HL-60/S4 treated with retinoic acid at 250 ng/mL for 4 days and 3 days (cell line): ENCODE results near the gene RBM39.
"Not testable (repeated sequence)": the region's sequence is repeated elsewhere in the genome, so short reads cannot be mapped to it uniquely, and the experiment has no call there.

Source experiments
- in situ Hi-C: fragments of 300-500 bp; cut with MboI; formaldehyde crosslinking; loops from 2 replicates; pipeline ENCODE4 v1.7.0; 2022; ENCODE audit warnings: low sequenced_read_pairs

The RBM39 gene

GRCh38 chr20:35741892-35742740 is at the start of gene RBM39:
RBM39 (minus strand) TSS chr20:35742260; CDS start chr20:35740874, 1,386 bp downstream.
- in situ Hi-C loops: no loop called here

GRCh38 chr20:35791821-35792220 is 49.8 kb upstream of the RBM39 start:
- in situ Hi-C loops: no loop called here

- in situ Hi-C loops: no loop called here
Measured at GRCh38 chr20:35791097-35791496, 49.0 kb upstream of the RBM39 start.

GRCh38 chr20:35788796-35789195 is 46.7 kb upstream of the RBM39 start:
- in situ Hi-C loops: no loop called here

- in situ Hi-C loops: not testable (repeated sequence)
Measured at GRCh38 chr20:35785541-35785940, 43.5 kb upstream of the RBM39 start.

- in situ Hi-C loops: not testable (repeated sequence)
Measured at GRCh38 chr20:35783811-35784210, 41.8 kb upstream of the RBM39 start.

- in situ Hi-C loops: no loop called here
Measured at GRCh38 chr20:35776513-35777101, 34.5 kb upstream of the RBM39 start.

- in situ Hi-C loops: no loop called here
Measured at GRCh38 chr20:35774391-35774790, 32.3 kb upstream of the RBM39 start.

- in situ Hi-C loops: no loop called here
Measured at GRCh38 chr20:35773154-35773751, 31.2 kb upstream of the RBM39 start.

GRCh38 chr20:35772563-35773058 is 30.6 kb upstream of the RBM39 start:
- in situ Hi-C loops: no loop called here

GRCh38 chr20:35771689-35772562 is 29.9 kb upstream of the RBM39 start, which contains the start of gene PHF20:
PHF20 (plus strand) TSS chr20:35772015; CDS start chr20:35801523, 29,508 bp downstream.
- in situ Hi-C loops: no loop called here

- in situ Hi-C loops: no loop called here
Measured at GRCh38 chr20:35771367-35771688, 29.3 kb upstream of the RBM39 start.

- in situ Hi-C loops: no loop called here
Measured at GRCh38 chr20:35768731-35769664, 26.9 kb upstream of the RBM39 start.

- in situ Hi-C loops: no loop called here
Measured at GRCh38 chr20:35767683-35768481, 25.8 kb upstream of the RBM39 start.

GRCh38 chr20:35766843-35767242 is 24.8 kb upstream of the RBM39 start:
- in situ Hi-C loops: no loop called here

GRCh38 chr20:35764936-35765335 is 22.9 kb upstream of the RBM39 start:
- in situ Hi-C loops: not testable (repeated sequence)

GRCh38 chr20:35762461-35762860 is 20.4 kb upstream of the RBM39 start:
- in situ Hi-C loops: no loop called here

GRCh38 chr20:35761548-35761947 is 19.5 kb upstream of the RBM39 start:
- in situ Hi-C loops: not testable (repeated sequence)
